Stomach (tissue), 9 donors: ENCODE measurements around the gene HSPBP1. TPM values are rescaled to one million over a fixed set of nuclear protein-coding genes. Genes with fewer than 3 reads are reported as not detected.

Experiments used
- DNase-seq, 2 donors: peaks; one replicate each; pipeline versions ENCODE4 v3.0.0 to v3.0.0-alpha.2; 2013 to 2019
- H3K27ac ChIP-seq, 5 donors: fragments of 200-600 bp in 4 of 5; sonication (generic) in 4 of 5; one replicate each; pipeline ENCODE4 v1.5.1; 2013 to 2019; ENCODE audit warnings: mild to moderate bottlenecking in 1 of 5, moderate library complexity in 1 of 5
- H3K27me3 ChIP-seq, 3 donors: fragments of 200-600 bp; sonication (generic); one replicate each; pipeline ENCODE4 v1.5.1; 2017 to 2019; ENCODE audit warnings: mixed run types in 1 of 3
- H3K36me3 ChIP-seq, 4 donors: fragments of 200-600 bp; sonication (generic); 1 replicate in 3 of 4; 2 replicates in 1 of 4; pipeline ENCODE4 v1.5.1; 2016 to 2019
- H3K4me1 ChIP-seq, 4 donors: fragments of 200-600 bp; sonication (generic); one replicate each; pipeline ENCODE4 v1.5.1; 2016 to 2019
- H3K4me3 ChIP-seq, 4 donors: fragments of 200-600 bp; sonication (generic) in 3 of 4; one replicate each; pipeline ENCODE4 v1.5.1; 2016 to 2019; ENCODE audit warnings: mild to moderate bottlenecking in 1 of 4
- H3K9me3 ChIP-seq, 4 donors: fragments of 200-600 bp; sonication (generic); one replicate each; pipeline ENCODE4 v1.5.1; 2016 to 2019
- EP300 ChIP-seq: sonication (generic); formaldehyde crosslinking; IDR thresholded peaks from one replicate; pipeline ENCODE4 v1.6.1; 2017; ENCODE audit warnings: antibody characterized with exemption
- POLR2A ChIP-seq, 4 donors: fragments of 450-650 bp; IDR thresholded peaks; one replicate each; pipeline ENCODE4 v1.6.1; 2016; ENCODE audit warnings: antibody characterized with exemption in 4 of 4, control low read depth in 2 of 4, mild to moderate bottlenecking in 1 of 4, moderate library complexity in 1 of 4
- POLR2AphosphoS5 ChIP-seq, 3 donors: sonication (generic); formaldehyde crosslinking; IDR thresholded peaks; one replicate each; pipeline ENCODE4 v1.6.1; 2016; ENCODE audit warnings: antibody characterized with exemption in 3 of 3
- WGBS, 5 donors: extraction: QIAGEN DNeasy Blood & Tissue Kit in 3 of 5; methylation state at CpG; one replicate each; pipeline versions ENCODE4 v1.1.5 to v1.1.7; 2013 to 2018; 5-methylcytosine and 5-hydroxymethylcytosine counted together
- intact Hi-C: fragments of 100-400 bp; cut with DNase I; formaldehyde crosslinking; loops from one replicate; pipeline ENCODE4 v1.15.1; 2023; ENCODE audit warnings: low total_unique reads
- polyA plus RNA-seq, 3 donors: library from polyadenylated mRNA; stranded (reverse); fragments of 200-250 nt; gene quantifications; one replicate each; pipeline ENCODE4 v1.2.3, GENCODE V29; 2013
- total RNA-seq, 5 donors: library from RNA; depleted of rRNA; stranded (reverse); fragments of >200 nt; gene quantifications; one replicate each; pipeline versions ENCODE4 v1.1.0 to v1.2.3, GENCODE V29; 2014 to 2016
- TF ChIP-seq, protein P1 (sequence below), 7 experiments: fragments of 450-650 bp in 4 of 7; fragments of 200-600 bp in 3 of 7; sonication (generic) in 3 of 7; IDR thresholded peaks; one replicate each; pipeline ENCODE4 v1.5.1; 2016 to 2019; ENCODE audit warnings: antibody characterized with exemption in 7 of 7, control low read depth in 2 of 7, mild to moderate bottlenecking in 1 of 7
- donor health status: healthy with polysubstance abuse.
- donor health status: Bipolar disorder and iron deficiency.
- donor health status: healthy.

Gene HSPBP1
- total and polyA plus RNA-seq, 8 donors: 5.3 to 69.2 (median 26.3) TPM

DNA sequence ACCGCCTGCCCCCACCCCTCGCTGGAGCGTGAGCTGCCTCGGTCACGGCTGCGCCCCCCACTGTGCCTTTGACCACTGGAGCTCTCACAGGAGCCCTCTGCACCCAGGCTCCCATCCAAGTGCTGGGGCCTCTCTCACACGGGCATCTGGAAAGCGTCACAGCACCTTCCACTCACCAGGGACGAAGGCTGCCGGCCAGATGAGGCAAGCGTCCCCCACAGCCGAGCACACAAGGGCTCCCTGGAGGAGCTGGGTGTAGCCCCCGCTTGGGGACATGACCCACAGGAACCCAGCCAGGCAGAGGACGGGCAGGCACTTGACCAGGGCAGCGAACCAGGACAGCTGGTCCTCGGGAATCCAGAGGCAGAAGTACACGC is 51.9 kb downstream of the HSPBP1 start:
- Histone ChIP-seq H3K4me1 (peaks cover 7 to 28% (median 17%) of the 10 kb centered on the region in 4 donors), H3K36me3 (peaks cover 42 to 84% (median 81%) of the 10 kb centered on the region in 4 donors), H3K4me3 (peak overlapping the region in 1 of 4 donors; percentile 4), H3K9me3 (no peaks in the 10 kb centered on the region), H3K27me3 (no peaks in the 10 kb centered on the region), H3K27ac (peak overlapping the region; percentile 56 to 78 (median 70))
- intact Hi-C loops: no loop called here
- no peak for TF ChIP-seq POLR2AphosphoS5 (IDR thresholded peaks at IDR 0.05)
- TF ChIP-seq, protein P1, sequence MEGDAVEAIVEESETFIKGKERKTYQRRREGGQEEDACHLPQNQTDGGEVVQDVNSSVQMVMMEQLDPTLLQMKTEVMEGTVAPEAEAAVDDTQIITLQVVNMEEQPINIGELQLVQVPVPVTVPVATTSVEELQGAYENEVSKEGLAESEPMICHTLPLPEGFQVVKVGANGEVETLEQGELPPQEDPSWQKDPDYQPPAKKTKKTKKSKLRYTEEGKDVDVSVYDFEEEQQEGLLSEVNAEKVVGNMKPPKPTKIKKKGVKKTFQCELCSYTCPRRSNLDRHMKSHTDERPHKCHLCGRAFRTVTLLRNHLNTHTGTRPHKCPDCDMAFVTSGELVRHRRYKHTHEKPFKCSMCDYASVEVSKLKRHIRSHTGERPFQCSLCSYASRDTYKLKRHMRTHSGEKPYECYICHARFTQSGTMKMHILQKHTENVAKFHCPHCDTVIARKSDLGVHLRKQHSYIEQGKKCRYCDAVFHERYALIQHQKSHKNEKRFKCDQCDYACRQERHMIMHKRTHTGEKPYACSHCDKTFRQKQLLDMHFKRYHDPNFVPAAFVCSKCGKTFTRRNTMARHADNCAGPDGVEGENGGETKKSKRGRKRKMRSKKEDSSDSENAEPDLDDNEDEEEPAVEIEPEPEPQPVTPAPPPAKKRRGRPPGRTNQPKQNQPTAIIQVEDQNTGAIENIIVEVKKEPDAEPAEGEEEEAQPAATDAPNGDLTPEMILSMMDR (IDR thresholded peaks at IDR 0.05): no peak
- no peak for TF ChIP-seq EP300
- TF ChIP-seq POLR2A (IDR thresholded peaks at IDR 0.05): no peak
- 70 to 75% (median 74%) methylated on average over 12 to 17 of the region's 17 CpGs for WGBS, 5 donors
- peak in 1 of 2 donors; percentile 51 for DNase-seq

GRCh38 chr19:55227241-55228014 is 52.5 kb downstream of the HSPBP1 start:
- WGBS, 5 donors: 86 to 91% (median 89%) methylated on average over 18 to 25 of the region's 25 CpGs
- peak overlapping the region; percentile 56 to 78 (median 70) for H3K27ac ChIP-seq
- H3K4me3 ChIP-seq: no peak overlapping the region
- intact Hi-C loops: no loop called here
- H3K36me3 ChIP-seq: peaks cover 40 to 78% (median 76%) of the 10 kb centered on the region in 4 donors
- no peaks in the 10 kb centered on the region for H3K27me3 ChIP-seq
- no peaks in the 10 kb centered on the region for H3K9me3 ChIP-seq
- TF ChIP-seq POLR2AphosphoS5 (IDR thresholded peaks at IDR 0.05): no peak
- no peak for TF ChIP-seq POLR2A (IDR thresholded peaks at IDR 0.05)
- TF ChIP-seq EP300: no peak
- TF ChIP-seq, protein P1 (IDR thresholded peaks at IDR 0.05): no peak
- peaks cover 7 to 28% (median 17%) of the 10 kb centered on the region in 4 donors for H3K4me1 ChIP-seq
- DNase-seq: peak in 1 of 2 donors; percentile 24

GRCh38 chr19:55226788-55227187 is 53.1 kb downstream of the HSPBP1 start:
- TF ChIP-seq POLR2AphosphoS5 (IDR thresholded peaks at IDR 0.05): no peak
- TF ChIP-seq, protein P1 (IDR thresholded peaks at IDR 0.05): no peak
- TF ChIP-seq EP300: no peak
- TF ChIP-seq POLR2A (IDR thresholded peaks at IDR 0.05): no peak
- Histone ChIP-seq H3K4me3 (no peak overlapping the region), H3K27ac (peak overlapping the region in 1 of 5 donors; percentile 78), H3K9me3 (no peaks in the 10 kb centered on the region), H3K36me3 (peaks cover 34 to 72% (median 69%) of the 10 kb centered on the region in 4 donors), H3K27me3 (no peaks in the 10 kb centered on the region), H3K4me1 (peaks cover 7 to 28% (median 17%) of the 10 kb centered on the region in 4 donors)
- intact Hi-C loops: no loop called here
- DNase-seq: no peak
- WGBS, 5 donors: 76 to 86% (median 79%) methylated on average over 8 to 18 of the region's 18 CpGs

DNA sequence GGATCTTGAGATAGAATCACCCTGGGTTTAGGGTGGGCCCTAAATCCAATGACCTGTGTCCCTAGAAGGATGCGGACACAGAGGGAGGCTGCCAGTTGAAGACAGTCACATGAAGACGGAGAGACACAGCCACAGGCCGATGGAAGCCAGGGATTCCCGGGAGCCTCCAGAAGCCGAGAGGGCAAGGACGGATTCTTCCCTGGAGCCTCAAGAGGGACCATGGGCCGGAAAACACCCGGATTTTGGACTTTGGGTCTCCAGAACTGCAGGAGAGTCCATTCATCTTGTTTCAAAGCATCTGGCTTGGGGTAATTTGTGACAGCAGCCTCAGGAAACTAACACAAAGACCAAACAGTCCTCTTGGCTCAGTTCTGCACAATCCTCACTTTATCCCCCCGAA is 53.6 kb downstream of the HSPBP1 start:
- H3K4me1 ChIP-seq: peaks cover 7 to 28% (median 17%) of the 10 kb centered on the region in 4 donors
- 80 to 92% (median 87%) methylated on average over 7 to 9 of the region's 9 CpGs for WGBS, 5 donors
- peaks cover 29 to 67% (median 64%) of the 10 kb centered on the region in 4 donors for H3K36me3 ChIP-seq
- peak overlapping the region in 1 of 5 donors; percentile 78 for H3K27ac ChIP-seq
- no peak overlapping the region for H3K4me3 ChIP-seq
- no peak for DNase-seq
- no peaks in the 10 kb centered on the region for H3K27me3 ChIP-seq
- no peaks in the 10 kb centered on the region for H3K9me3 ChIP-seq
- intact Hi-C loops: no loop called here
- TF ChIP-seq, protein P1 (IDR thresholded peaks at IDR 0.05): no peak
- TF ChIP-seq POLR2A (IDR thresholded peaks at IDR 0.05) (no peak), EP300 (no peak), POLR2AphosphoS5 (IDR thresholded peaks at IDR 0.05) (no peak)
